ENCODE data around the gene TAOK3.

DNA sequence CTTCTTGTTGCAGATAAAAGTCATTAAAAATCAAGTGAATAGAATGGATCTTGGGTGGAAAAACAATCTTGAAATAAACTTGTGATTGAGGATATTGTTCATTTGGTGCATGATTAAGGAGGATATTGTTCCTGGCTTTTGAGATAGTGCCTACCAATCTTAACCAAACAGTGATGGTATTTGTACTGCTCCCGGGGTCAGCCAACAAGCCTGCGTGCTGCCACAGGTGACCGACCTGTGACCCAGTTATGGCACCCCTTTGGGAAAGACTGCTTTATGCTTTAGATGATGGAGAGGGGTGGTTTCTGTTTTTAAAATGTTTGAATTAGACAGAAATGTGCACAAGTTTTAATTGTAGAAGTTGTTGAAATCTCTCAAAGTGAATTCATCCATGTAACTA, 45.2 kb upstream of the TAOK3 start:
- TF ChIP-seq, protein P1, sequence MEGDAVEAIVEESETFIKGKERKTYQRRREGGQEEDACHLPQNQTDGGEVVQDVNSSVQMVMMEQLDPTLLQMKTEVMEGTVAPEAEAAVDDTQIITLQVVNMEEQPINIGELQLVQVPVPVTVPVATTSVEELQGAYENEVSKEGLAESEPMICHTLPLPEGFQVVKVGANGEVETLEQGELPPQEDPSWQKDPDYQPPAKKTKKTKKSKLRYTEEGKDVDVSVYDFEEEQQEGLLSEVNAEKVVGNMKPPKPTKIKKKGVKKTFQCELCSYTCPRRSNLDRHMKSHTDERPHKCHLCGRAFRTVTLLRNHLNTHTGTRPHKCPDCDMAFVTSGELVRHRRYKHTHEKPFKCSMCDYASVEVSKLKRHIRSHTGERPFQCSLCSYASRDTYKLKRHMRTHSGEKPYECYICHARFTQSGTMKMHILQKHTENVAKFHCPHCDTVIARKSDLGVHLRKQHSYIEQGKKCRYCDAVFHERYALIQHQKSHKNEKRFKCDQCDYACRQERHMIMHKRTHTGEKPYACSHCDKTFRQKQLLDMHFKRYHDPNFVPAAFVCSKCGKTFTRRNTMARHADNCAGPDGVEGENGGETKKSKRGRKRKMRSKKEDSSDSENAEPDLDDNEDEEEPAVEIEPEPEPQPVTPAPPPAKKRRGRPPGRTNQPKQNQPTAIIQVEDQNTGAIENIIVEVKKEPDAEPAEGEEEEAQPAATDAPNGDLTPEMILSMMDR (IDR thresholded peaks at IDR 0.05; ENCODE audit: low read length): no peak
- no peak for TF ChIP-seq EZH2 (IDR thresholded peaks at IDR 0.05; ENCODE audit: borderline replicate concordance, low read length)

Data from OCI-LY1 (cell line).